GM18505 (cell line): ENCODE results near the gene PTPRK.

Experiments
- ATAC-seq: cut with Tn5 transposase; IDR thresholded peaks from one replicate; pipeline ENCODE4 v1.9.1; 2021; ENCODE audit not compliant: unreplicated experiment
- POLR2A ChIP-seq: IDR thresholded peaks from 4 replicates; pipeline ENCODE4 v1.6.1; 2011; ENCODE audit warnings: borderline replicate concordance; ENCODE audit not compliant: insufficient read depth, insufficient read length; ENCODE audit errors: extremely low read depth

PTPRK gene

DNA sequence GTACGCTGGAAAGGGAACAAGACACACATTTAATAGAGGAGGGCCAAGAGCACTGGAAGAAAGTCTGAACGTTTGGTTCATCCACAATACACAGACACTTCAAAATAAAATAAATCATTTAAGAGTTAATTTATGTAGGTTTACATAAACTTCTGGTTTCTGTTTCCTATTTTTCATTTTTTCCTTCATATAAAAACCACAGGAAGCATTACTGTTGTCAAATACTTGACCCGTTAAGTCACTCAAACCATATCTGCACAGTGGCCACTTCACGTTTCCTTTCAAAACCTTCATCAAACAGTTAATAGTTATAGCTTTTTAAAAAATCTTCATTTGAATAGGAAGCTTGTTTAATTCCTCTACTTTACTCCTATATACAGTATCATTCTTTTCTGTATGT lies 361.9 kb downstream of the PTPRK start:
- no peak for ATAC-seq
- TF ChIP-seq POLR2A = no peak

DNA sequence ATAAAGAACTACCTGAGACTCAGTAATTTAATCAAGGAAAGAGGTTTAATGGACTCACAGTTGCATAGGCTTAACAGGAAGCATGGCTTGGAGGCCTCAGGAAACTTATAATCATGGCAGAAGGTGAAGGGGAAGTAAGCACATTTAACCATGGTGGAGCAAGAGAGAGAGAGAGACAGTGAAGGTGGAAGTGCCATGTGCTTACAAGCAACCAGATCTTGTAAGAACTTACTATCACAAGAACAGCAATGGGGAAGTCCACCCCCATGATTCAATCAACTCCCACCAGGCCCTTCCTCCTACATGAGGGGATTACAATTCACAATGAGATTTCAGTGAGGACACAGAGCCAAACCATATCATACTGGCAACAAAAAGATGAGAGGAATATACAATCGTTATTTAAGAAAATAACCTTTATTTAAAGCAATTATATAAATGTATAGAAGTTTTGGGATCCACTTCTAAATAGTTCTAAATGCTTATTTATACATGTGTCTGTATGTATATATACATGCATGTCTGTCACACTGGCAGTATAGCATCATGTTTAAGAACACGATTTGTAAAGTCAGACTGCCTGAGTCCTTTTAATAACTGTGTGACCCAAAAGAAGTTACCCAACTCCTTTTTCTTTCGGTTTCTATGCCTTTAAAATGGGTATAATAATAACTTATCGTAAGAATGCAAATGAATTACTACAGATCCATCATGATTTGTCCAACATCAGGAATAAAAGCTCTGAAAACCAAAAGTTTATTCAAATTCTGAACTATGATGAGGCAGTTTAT lies 363.9 kb downstream of the PTPRK start:
- no peak for TF ChIP-seq POLR2A
- no peak for ATAC-seq

DNA sequence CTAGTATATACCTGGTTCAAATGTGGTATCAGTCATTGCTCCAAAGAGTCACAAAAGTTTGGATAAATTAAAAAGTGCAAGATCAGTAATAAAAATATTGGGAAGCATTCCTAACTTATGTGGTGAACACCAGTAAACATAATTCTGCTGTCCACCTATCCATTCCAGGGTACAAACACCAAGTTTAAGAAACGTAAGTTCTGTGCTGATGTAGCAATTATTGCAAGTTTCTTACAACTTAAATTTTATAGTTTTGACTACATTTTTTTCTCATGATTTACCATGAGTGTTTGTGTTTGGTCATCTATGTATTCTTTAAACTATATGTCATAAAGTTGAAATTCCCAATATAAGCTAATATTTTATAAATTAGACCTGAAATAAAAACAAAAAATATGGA lies 364.6 kb downstream of the PTPRK start:
- ATAC-seq = no peak
- TF ChIP-seq POLR2A = no peak

DNA sequence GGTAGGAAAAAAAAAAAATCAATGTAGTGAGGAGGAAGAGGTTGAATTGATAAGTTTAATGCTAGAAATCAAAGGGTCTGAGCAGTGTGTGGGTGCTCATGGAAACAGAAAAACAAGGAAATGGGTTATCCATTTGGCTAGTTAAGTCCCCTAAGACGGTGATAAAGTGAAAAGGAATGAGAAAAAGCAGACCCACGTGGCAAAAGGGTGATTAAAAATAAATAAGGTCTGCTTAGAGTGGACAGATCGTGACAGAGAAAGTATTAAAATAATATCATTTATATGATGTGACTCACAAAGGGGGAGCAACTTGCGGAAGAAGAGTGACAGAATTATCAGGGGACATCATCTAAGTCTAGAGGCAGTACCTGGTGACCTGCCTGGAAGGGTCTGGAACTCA lies 367.8 kb downstream of the PTPRK start:
- no peak for TF ChIP-seq POLR2A
- no peak for ATAC-seq

DNA sequence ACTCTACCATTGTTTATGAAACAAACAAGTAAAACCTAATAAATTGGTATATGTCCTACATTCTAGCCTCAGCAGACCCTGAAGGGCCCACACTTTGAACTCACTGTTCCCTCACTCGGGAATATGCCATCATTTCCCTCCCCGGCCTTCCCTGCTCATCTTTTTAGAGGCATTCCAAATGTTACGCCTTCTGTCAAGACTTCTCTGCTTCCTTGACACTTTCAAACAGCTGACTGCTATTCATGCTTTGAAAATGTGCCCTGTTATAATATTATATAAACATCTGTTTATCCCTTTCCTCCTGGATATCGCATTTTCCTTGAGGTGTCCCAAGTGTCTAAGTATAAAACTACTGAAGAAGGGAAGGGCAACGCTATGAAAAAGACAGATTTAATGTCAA lies 370.0 kb downstream of the PTPRK start:
- ATAC-seq = no peak
- no peak for TF ChIP-seq POLR2A

DNA sequence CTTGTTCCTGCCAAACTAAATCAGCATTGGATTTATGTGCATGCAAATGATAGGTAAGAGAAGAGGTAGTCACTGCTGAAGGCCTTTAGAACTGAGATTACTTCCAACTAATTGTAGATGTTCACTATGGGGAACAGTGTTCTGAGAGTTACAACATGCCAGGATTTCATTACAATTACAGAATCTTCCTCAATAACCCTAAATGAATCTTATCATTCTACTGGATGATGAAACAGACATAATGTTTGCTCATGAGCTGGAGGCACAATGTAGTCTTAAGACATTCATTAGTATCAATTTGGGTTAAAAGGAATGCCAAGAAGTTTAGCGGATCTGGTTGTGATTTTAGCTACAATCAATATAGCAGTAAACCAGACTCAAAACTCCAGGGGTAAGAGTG lies 370.6 kb downstream of the PTPRK start:
- ATAC-seq = no peak

DNA sequence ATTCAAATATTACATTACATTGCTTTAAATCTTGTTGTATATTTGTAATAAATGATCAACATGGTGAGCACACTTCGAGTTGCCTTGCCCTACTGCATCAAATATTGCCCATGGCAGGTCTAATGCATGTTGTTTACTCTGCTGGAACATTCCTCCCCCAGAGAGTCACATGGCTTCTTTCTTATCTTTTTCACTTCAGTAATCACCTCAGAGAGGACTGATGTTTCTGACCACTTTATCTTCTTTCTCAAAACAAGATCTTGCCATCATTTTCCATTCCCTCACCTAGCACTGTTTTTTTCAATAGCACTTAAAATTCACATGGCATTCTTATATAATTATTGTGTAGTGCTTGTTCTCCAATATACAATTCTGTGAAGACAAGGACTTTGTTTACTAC lies 376.1 kb downstream of the PTPRK start:
- ATAC-seq = no peak
- TF ChIP-seq POLR2A = no peak

More for the DNA sequence above, 370.6 kb downstream of the PTPRK start:
- TF ChIP-seq POLR2A = no peak

DNA sequence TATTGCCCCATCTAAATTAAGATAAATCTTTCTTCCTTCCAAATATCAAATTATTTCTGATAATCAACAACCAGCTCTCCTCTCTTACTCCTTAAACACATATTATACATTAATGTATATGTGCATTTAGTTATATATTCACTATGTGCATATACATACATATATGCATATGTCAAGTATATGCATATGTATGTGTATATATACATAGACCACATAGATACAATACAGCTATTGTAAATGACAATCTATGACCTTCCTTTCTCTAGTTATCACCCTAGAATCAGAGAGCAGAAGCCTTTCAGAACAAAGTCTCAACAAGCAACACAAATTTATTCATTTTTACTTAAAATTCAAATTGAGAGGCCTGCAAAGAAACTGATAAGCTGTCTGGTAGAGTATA lies 378.5 kb downstream of the PTPRK start:
- TF ChIP-seq POLR2A = no peak
- no peak for ATAC-seq

DNA sequence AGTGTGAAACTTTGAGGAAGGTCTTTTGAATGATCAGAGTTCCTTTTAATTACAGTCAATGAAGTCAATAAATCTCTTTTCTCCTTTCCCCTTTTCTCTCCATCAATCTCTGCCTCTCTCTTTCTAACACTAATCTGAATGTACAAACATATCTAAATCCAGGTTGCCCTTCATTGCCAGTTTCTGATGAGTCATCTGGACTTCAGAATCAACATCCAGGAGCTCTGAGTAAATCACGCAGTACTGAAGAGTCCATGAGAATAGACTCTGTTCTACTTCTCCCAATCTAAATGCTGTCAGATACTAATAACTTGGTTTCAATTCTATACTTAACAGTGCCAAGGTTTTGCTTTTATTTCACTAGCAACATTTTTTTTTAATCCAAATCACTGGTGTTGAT lies 380.9 kb downstream of the PTPRK start:
- no peak for ATAC-seq
- no peak for TF ChIP-seq POLR2A

DNA sequence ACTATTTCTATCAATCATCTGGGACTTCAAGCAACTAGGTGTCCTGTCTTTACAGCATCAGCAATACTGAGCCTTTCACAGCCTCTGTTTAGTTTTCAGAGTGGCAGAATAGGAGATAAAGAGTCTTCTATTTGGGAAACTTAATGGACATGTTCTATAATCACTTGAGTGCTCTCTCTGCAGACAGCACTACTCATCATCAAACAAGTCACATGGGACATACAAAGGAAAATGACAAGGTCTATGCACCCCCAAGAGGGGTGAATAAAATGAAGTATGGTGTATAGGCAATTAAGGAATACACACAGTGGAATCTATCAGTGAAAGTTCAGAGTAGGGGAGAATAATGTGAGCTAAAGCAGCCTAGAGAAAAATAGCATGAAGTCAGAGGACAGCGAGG lies 381.7 kb downstream of the PTPRK start:
- ATAC-seq = no peak
- no peak for TF ChIP-seq POLR2A

DNA sequence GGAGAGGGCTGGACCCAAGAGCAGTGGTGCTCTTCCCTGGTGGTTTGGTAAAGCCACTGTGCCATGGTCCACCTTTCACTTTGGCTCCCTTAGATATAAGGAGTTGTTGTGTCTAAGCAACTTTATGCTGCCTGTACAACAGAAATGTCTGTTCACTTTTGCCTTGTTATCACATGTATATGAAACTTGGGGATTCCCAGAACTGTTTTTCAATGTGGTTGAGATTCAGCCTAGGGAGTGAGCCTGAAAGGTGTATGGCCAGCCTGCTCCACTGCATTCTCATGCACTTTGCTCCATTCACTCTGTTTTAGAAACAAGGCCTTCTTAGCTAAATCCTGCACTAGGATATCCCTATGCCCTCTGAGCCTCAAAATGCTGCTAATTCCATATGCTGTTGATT lies 385.1 kb downstream of the PTPRK start:
- no peak for TF ChIP-seq POLR2A
- no peak for ATAC-seq

DNA sequence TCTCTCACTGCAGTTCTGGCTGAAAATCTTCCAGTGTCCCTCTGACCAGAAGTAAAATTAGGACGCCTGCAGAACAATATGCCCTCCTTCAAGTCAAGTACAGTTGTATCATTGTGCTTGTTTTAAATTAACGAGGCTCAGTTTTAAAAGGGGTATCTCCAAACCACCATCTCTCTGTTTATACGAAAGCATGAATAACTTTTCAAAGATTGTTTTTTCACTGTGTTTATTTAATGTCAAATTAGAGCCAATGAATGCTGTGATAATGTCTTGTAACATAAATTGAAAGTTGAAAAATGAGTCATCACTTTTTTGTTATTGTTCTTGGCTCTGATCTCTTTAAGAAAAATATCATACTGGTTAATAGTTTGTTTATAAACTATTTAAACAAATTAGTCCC lies 388.8 kb downstream of the PTPRK start:
- no peak for ATAC-seq
- no peak for TF ChIP-seq POLR2A

DNA sequence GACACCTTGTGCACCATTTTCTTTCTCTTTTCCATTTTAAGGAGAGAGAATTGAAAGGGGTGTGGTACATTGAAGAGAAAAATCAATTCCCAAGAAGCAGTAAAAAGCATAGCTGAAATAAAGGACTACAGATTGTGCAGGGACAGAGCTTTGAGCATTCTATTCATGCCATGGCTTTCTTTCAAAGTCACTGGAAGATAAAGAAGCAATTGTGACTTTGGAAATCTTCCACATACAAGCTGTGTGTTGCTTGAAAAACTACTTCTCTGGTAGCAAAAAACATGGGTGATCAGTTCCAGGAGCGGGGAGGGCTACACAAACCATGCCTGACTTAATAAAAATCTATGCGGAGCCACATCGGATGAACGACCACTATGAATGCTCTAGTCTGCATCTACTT lies 389.4 kb downstream of the PTPRK start:
- ATAC-seq = no peak

DNA sequence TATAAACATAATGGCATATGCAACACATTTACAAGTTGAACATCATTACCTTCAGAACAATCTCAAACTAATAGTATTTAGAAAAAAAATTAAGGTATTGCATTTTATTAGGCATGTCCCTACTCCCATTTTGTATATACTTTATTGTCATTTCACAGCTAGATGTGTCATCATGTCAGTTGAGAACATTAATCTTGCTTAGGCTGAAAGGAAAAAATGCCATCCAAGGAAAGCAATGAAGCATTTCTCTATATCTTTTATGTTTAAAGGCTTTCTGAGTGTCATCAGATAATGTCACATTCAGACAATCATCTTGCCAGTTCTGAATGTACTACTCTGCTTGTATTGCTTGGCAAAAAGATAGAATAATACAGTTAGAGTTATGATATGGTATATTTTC lies 390.7 kb downstream of the PTPRK start:
- ATAC-seq = no peak
- no peak for TF ChIP-seq POLR2A

More for the DNA sequence above, 389.4 kb downstream of the PTPRK start:
- no peak for TF ChIP-seq POLR2A

DNA sequence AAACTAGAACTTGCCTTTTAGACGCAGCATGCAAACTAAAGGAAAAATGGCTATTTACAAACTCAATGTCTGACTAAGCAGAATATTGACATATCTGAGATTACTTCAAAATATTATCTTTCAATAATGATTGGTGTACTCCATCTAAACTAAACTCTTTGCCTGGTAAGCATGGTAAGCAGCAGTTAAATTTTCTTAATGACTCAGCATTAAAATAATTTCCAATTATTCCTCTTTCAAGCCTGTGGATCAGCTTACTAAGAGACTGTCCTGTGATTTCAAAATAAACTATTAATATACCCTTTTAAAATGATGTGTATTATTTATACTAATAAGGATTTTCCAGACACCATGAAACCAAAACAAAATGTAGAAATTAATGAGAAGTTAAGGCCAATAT lies 392.7 kb downstream of the PTPRK start:
- no peak for TF ChIP-seq POLR2A
- no peak for ATAC-seq

DNA sequence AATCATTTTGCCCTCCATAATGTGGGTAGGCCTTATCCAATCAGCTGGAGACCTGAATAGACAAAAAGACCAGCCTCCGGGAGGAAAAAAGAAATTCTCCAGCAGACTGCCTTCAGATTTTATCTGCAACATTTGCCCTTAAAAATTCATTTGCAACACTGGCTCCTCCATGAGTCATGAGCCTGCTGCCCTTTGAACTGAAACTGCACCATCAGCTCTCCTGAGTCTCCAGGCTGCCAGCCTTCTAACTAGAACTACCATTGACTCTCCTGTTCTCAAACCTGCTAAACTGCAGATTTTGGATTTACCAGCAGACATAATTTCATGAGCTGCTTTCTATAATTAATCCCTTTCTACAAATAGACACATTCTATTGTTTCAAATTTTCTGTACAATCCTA lies 395.7 kb downstream of the PTPRK start:
- no peak for ATAC-seq
- TF ChIP-seq POLR2A = no peak

DNA sequence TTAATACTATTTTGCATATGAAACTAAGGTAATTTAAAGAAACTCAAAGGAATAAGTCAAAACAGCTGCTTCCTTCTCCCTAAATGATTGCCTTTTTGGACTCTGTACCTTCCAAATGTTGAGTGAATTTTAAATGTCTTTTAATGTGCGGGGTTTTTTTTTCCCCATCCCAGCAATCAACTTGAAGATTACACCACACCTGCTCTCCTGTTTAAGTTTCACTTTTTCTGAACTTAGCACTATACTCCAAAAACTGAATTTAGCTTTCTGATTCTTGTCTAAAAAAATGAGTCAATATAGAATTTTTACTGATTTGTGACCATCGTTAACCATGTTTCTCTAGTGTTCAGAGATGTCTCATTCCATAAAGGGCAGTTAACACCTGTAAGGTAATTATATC lies 398.8 kb downstream of the PTPRK start:
- no peak for TF ChIP-seq POLR2A
- ATAC-seq = no peak
